ENCODE data around the gene ADAMTS8.

Gene ADAMTS8, protein sequence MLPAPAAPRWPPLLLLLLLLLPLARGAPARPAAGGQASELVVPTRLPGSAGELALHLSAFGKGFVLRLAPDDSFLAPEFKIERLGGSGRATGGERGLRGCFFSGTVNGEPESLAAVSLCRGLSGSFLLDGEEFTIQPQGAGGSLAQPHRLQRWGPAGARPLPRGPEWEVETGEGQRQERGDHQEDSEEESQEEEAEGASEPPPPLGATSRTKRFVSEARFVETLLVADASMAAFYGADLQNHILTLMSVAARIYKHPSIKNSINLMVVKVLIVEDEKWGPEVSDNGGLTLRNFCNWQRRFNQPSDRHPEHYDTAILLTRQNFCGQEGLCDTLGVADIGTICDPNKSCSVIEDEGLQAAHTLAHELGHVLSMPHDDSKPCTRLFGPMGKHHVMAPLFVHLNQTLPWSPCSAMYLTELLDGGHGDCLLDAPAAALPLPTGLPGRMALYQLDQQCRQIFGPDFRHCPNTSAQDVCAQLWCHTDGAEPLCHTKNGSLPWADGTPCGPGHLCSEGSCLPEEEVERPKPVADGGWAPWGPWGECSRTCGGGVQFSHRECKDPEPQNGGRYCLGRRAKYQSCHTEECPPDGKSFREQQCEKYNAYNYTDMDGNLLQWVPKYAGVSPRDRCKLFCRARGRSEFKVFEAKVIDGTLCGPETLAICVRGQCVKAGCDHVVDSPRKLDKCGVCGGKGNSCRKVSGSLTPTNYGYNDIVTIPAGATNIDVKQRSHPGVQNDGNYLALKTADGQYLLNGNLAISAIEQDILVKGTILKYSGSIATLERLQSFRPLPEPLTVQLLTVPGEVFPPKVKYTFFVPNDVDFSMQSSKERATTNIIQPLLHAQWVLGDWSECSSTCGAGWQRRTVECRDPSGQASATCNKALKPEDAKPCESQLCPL
- 0 reads per million in 4 donors for total RNA-seq

DNA sequence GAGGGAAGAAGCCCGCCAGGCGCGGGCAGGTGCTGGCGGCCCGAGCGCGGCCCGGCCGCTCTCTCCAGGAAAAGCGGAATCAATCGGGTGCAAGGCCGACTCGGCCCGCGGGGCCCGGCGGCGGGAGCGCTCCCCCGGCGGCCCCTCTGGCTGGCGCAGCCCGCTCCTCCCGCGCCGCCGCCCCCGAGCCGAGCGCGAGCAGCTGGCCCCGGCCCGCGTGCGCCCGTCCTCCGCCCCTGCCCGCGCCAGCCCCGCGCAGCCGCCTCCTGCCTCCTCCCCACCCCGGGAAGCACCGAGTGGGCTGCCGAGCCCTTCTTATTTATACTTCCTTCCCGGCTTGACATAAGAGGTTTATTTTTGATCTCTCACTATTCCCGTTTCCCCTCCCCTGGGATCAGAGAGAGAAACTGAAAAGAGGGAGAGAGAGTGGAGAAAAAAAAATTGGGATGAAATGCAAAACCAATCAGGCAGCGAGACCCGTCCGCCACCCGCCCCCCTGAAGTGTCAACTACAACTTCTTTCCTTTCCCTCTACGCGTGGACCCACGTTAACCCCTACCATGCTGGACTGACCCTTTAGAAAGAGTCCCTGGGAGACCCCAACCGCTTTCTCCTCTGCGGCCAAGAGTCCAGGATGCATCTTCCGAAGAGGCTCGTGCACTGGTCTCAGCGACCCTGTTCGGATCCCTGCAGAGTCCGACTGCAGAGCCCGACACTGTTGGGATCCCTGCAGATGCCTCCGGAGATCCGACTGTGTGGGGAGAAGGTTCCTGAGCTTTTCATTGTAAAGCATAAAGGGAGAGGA lies at the start of gene ADAMTS8:
ADAMTS8 (minus strand) TSS at position 294 of the 804 bp plus-strand sequence. CDS start 323 bp downstream, outside the sequence.
- DNase-seq, result no peak

DNA sequence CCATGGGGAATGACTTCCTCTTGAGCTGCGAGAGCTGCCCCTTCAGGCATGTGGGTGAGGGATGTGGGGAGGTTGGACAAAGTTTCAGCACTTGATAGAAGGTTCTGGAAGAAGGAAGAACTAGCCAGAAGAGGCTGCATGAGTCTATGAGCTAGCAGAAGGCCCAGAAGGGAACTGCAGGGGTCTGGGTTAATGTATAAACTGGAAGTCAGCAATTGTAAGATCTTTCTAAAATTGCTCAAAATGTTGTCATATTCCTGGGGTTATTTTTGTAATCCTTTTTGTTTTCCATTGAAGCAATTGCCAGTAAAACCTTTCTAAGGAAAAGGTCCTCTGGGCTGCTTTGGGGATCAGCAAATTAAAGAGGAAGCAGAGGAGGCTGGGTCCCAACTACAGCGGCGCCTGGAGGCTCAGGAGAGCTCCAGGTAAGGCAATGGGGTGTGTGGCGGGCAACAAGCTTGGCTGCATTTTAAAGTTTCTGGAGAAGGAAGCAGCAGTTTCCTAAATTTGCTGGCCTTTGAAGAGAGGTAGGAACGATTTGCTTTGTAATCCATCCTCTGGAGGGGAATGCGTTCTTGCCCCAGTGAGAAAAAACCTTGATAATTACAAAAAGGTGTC lies 49.3 kb upstream of the ADAMTS8 start:
- no peak for DNase-seq

DNA sequence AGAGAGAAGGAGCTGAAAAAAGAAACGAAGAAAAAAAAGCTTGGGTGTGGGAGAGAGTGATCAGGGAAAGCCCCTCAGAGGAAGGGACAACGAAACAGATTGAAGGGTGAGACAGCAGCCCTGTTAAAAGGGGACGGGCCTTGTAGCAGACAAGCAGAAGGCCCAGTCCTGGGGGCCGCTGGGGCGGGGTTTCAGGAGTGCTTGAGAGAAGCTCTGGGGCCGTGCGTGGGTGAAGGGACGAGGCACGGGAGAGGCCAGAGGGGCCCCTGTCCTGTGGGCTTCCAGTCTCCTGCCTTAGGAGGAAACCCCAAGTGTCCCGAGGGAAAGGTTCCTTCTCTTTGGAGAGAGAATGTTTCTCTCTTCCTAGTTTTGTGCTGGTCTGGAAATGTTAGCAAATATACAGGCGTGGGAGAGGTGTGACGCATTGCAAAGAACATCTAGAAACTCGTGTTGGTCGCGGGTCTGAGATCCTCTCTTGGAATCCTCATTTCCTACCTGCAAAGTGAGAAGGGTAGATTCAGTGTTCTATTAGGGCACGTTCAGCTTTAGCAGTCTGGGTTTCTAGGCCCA lies 48.6 kb upstream of the ADAMTS8 start:
- DNase-seq, result no peak

DNA sequence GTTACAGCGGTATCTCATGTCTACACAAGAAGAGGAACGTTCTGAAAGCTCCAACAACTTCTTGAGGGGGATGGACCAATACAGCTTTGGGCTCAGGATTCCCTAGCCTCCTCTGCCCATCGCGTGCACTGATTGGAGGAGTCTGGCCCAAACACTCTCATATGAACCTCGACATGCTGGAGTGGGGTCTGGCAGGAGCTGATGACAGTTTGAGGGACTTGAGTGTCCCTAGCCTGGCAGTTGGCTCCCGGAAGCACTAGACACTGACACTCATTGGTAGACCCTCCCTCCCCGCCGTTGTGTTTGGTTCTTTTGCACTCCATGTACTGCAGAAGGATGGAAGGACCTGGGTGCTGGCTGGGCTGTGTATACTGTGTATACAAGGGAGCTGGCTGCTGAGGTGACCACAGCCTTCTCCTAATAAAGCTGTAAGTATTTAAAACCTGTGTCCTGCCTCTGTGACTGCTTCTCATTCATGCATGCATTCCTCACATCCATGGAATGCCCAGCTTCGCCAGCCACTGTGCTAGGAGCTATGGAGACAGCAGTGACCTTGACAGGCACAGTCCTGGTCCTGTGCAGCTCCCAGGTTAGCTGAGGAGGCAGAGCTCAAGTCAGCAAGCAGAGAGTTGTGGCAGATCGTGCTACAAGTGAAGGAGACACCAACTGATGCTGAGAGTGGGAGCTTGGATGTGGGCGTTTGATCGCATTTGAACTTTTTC lies 48.0 kb upstream of the ADAMTS8 start:
- no peak for DNase-seq

DNA sequence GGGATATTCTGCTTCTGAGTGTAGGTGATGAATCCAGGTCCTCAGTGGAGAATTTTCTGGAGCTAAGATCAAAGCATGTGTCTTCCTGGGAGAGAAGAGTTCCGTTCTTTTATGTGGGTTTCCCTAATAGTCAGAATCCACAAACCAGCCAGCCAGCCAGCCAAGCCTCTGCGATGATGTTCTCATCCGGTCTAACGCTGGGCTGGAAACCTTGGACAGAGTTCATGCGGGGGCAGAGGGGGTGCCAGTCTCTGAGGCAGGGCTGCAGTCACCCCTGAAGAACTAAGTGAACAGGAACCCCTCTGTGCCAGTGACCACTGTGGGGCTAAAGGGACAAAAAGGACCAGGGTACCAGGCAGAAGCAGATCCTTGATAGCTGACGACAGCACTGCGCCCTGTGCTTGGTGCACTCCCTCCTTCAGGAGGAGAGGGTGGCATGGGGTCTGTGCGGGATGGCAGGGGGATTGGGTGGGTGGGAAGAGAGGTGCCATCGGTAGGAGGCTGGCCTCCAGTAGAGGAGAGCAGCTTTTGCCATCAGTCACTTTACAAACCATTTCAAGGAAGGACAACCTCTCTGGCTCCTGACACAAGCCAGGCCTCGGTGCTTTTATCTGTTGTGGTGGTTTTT lies 47.1 kb upstream of the ADAMTS8 start:
- no peak for DNase-seq

DNA sequence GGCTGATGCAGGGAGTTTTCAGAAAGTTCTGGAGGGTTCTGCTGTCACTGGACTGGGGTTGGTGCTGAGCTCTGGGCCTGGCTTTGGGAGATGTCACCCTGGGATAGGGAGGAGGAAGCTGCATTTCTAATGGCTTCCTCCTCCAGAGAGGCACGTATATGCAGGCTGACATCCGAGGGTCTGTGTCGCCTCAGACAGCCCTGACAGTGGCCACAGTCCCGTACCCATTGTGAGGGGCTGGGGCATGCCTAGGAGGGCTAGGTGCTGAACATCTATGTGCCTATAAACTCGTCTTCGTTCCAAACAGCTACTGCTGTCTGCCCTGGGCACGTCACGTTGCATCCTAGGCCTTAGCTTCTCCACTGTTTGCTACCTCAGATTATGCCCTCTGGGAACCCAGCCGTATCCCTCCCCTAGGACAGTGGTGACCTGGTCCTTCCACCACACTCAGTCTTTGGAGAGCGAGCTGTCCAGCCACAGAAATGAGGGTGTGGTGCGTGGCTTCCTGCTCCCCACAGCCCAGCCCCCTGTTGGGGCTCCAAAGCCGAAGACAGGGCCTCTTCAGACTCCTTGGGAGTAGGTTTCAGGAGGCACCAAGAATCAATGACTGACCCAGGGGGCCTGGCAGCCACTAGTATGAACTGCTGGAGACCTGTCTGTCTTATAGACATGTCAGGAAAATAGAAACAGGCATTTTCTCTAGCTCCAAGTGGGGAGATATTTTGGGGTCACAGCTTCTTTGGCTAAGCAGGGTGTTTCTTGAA lies 46.4 kb upstream of the ADAMTS8 start:
- DNase-seq, result no peak

DNA sequence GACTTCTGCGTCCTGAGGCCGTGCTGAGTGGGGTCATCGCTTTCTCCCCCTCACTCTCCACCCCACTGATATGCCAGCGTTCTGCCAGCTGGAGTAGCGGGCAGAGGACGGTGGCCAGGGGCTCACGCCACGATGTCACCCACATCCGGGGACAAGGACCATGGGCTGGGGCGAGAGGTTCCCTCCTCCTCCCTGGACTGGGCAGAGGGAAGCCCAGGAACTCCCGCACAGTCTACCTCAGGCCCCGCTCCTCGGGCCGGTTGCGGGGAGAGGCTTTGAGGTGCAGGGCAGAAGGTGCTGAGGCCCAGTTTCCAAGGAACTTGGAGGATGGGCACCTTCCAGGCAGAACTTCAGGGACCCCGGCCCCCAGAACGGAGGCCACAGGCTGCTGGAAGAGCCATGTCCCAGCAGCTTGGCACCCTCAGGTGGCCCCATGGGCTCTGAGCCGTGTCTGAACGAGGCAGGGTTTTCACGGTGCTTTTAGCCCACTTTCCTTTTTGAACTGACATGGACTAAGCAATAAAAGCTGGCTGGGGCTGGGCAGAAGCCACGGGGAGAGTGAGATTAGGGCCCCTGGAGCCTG lies 45.5 kb upstream of the ADAMTS8 start:
- DNase-seq, result no peak

DNA sequence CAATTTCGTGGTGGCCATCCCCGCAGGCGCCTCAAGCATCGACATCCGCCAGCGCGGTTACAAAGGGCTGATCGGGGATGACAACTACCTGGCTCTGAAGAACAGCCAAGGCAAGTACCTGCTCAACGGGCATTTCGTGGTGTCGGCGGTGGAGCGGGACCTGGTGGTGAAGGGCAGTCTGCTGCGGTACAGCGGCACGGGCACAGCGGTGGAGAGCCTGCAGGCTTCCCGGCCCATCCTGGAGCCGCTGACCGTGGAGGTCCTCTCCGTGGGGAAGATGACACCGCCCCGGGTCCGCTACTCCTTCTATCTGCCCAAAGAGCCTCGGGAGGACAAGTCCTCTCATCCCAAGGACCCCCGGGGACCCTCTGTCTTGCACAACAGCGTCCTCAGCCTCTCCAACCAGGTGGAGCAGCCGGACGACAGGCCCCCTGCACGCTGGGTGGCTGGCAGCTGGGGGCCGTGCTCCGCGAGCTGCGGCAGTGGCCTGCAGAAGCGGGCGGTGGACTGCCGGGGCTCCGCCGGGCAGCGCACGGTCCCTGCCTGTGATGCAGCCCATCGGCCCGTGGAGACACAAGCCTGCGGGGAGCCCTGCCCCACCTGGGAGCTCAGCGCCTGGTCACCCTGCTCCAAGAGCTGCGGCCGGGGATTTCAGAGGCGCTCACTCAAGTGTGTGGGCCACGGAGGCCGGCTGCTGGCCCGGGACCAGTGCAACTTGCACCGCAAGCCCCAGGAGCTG lies 44.8 kb upstream of the ADAMTS8 start:
- no peak for DNase-seq

DNA sequence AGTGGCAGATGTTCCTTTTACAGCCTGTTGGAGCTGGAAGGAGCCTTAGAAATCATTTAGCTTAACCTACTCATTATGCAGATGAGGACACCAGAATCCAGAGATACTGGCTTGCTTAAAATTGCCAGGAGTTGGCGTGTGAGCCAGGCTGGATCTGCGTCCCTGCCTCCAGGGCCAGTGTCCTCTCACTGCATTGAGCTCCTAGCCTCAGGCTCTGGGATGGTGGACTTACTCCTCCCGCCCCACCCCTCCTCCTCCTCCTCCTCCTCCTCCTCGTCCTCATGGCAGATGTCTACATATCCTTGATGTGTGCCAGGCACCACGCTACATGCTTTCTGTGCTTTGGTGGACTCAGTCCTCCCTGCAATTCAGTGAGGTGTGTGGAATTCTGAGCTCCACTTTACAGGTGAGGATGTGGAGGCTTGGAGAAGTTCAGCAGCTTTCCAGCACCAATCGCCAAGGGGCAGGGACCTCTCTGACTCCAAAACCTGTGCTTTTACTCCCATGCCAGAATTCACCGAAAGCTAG lies 44.1 kb upstream of the ADAMTS8 start:
- DNase-seq, result no peak

DNA sequence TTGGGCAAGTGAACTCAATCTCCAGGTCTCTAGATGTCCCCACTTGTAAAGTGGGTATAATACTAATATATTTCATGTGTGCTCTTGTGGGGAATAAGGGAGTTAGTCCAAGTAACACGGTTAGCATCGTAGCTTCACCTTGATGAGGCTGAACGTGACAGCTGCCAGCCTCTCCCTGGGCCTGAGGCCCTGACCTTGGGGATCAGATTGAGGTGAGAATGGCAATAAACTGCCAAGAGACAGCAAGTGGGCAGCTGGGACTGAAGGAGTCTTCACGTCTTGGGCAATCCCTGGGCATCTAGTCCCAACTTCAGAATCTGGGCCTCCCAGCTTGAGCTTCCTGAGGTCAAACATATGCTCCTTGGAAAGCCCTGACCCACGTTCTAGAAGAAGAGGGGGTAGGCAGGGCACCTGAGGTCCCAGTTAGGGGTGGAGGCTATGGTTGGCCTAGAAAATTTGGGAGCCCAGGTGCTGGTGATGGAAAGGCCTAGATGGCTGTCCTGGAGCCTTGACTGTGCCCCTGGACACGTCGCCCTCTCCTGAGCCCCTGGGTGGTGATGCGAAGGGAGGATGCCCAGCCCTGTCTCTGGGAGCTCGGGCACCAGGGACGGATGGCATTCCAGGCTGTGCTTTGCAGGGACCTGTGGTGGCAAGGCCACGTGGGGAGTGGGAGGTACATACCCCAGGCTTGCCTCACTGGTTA lies 43.5 kb upstream of the ADAMTS8 start:
- DNase-seq, result no peak

DNA sequence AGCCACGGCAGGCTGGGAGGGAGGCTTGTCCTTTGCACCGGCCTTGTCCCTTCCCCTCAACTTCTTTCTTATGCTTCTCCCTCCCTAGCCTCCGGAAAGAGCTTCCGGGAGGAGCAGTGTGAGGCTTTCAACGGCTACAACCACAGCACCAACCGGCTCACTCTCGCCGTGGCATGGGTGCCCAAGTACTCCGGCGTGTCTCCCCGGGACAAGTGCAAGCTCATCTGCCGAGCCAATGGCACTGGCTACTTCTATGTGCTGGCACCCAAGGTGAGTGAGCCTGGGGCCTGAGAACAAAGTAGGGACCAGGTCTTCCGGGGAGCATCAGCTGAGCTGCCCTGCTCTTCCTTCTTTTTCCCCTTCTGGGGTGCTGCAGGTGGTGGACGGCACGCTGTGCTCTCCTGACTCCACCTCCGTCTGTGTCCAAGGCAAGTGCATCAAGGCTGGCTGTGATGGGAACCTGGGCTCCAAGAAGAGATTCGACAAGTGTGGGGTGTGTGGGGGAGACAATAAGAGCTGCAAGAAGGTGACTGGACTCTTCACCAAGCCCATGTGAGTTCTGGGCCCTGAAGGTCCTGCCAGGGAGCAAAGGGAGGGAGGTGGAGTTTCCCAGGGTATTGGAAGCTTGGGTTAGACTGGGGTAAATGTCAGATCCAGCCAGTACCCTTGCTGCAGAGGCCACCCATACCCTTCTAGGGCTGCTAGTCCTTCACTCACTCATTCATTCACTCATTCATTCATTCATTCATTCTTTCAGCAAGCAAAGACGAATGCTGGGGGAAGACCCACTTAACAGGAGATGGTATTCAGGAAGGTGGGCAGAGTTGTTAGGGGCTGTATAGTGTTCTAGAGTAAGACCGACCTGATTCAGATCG lies 42.7 kb upstream of the ADAMTS8 start:
- DNase-seq, result no peak

DNA sequence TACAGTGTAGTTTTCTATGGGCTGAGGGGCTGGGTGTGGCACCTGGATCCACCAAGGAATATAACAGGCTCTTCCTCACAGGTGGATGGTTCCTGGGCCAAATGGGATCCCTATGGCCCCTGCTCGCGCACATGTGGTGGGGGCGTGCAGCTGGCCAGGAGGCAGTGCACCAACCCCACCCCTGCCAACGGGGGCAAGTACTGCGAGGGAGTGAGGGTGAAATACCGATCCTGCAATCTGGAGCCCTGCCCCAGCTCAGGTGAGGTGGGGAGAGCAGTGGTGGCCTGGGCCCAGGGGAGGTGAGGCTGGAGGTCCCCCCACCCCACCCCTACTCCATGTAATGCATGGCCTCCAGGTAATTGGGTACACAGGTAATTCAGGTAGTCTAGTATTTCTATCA lies 40.8 kb upstream of the ADAMTS8 start:
- no peak for DNase-seq

DNA sequence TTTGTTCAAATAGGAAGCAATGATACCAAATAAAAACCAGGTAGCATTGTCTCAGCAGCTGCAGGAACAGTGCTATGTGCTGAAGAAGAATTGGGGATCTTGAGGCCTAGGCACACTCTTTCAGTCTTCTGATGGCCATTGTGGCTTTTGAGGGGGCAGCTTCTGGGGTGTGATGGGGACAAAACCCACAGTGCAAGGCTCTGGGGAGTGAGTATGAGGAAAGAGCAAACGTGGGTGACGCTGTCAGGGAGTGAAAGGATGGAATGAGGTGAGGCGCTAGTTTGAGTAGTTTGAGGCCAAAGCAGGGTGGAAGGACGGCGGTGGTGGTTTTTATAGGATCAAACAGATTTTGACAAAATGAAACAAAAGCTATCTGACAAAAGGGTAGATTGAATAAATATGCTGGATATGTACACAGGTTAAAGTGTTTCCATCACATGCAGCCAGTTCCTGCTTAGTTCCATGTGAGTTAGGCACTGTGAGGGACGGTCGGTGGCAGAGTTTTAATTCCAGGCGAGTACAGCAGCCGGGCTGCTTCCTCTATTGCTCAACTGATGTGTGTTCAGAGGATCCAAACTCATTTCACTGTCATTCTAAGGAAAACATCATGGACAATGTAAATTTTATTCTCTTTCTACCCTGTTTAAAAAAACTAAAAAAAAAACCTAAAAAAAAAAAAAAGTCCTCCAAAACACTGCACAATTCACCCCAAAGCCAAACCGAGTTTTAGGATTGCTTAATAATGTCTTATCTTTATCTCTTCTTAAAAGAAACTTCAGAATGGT lies 38.9 kb upstream of the ADAMTS8 start:
- no peak for DNase-seq

DNA sequence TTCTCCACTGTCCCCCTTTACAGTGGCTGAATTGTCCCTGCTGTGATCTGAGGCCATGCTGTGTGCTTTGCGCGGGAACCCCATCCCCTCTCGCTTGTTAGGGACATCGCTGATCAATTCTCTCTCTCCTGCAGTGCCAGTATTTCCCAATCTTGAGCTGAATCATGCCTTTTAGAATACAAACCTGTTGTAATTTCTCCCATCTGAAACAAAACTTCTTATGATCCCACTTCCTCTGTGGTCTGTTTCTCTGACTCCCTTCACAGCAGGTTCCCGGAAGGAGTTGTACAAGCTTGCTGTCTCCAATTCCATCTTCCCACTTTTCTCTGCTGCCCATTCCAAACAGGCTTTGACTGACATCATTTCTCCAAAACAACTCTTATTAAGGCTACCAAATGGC lies 36.9 kb upstream of the ADAMTS8 start:
- no peak for DNase-seq

DNA sequence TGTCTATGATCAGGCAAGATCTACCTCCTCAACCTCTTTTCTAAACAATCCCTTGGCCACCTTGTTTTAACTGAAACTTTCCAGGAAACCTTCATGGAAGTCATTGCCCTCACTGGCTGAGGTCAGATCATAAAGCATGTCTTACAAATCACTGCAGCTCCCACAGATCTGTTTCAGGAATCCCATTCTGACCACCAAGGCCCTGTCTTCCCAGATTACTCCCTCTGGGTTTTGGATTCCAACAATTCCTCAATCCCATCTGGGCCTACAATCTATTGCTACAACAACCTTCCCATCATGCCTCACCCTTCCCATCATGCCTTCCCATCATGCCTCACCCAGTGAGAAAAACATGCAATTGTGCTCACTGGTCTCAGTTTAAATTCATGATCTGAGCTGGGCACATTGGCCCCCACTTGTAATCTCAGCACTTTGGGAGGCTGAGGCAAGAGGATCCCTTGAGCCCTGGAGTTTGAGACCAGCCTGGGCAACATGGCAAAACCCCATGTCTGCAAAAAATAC lies 35.9 kb upstream of the ADAMTS8 start:
- DNase-seq, result no peak

DNA sequence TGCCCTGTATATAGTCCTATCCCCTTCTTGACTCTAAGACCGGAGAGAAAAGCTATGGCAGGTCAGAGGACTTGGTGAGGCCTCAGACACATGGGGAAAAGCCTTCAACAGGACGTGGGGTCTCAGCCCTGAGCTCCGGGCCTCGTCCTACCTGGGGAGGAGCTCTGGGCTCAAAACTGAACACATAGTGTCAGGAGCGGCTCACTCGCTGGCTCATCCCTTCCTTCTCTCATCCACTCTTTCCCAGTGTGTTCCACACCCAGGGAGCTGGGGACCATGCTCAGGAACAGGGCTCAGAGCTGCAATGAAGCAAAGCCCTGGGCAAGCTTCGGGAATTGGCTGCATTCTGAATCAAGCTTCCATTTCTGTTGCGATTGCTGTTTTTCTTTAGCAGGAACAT lies 34.5 kb upstream of the ADAMTS8 start:
- DNase-seq, result no peak
